HCT116 (cell line): Measurements from ENCODE around the gene MACIR. TPM values are rescaled to one million over a fixed set of nuclear protein-coding genes. Genes with fewer than 3 reads are reported as not detected.

ENCODE experiments used
- ATAC-seq: fragments of 200-7000 bp; cut with Tn5 transposase; 2 replicates; pipeline ENCODE4 v1.9.1; 2020; ENCODE audit warnings: mild to moderate bottlenecking, moderate library complexity
- BruUV-seq: library from RNA; stranded (reverse); fragments of 400-500 nt; replicated peaks from 2 replicates; lab custom pipeline; 2021; lab: Mats Ljungman, UMichigan
- CTCF ChIA-PET: fragments of 300-600 bp; sonication (Branson Sonifier 250); formaldehyde crosslinking; loops from one replicate; lab custom pipeline; 2021; ENCODE audit warnings: antibody characterized with exemption; lab: Charles Lee
- POLR2A ChIA-PET: fragments of 300-600, 350-600 bp; sonication (Branson Sonifier 250); formaldehyde crosslinking; loops from one replicate; lab custom pipeline; 2021; ENCODE audit warnings: antibody characterized with exemption; lab: Charles Lee
- RAD21 ChIA-PET, 2 experiments: fragments of 300-600 bp; sonication (Branson Sonifier 250); formaldehyde crosslinking; loops; one replicate each; lab custom pipeline; 2023; ENCODE audit warnings: low total read pairs in 2 of 2; ENCODE audit not compliant: uncharacterized antibody in 2 of 2, unreplicated experiment in 2 of 2, low non-redundant PET in 1 of 2; lab: Charles Lee
- DNase-seq: peaks from one replicate; pipeline ENCODE4 v3.0.0-alpha.2; 2010; ENCODE audit warnings: low read depth, low spot score
- H2AFZ ChIP-seq: fragments of 200-600 bp; shearing (Covaris generic), sonication (generic); 2 replicates; pipeline ENCODE4 v1.6.1; 2017; ENCODE audit warnings: low read depth, mixed run types, mixed read lengths, antibody characterized with exemption, low read length; ENCODE audit not compliant: poor library complexity, severe bottlenecking
- H3K27ac ChIP-seq: 2 replicates; pipeline ENCODE4 v1.5.1; 2012; ENCODE audit warnings: low read depth, low read length
- H3K27me3 ChIP-seq: fragments of 200-600 bp; sonication (generic); 2 replicates; pipeline ENCODE4 v1.6.1; 2016; ENCODE audit warnings: mixed run types, low read length, mixed read lengths; ENCODE audit not compliant: insufficient read depth
- H3K36me3 ChIP-seq, 2 experiments: fragments of 200-500 bp in 1 of 2; fragments of 200-600 bp in 1 of 2; sonication (Bioruptor generic) in 1 of 2; sonication (generic) in 1 of 2; 2 replicates each; pipeline versions ENCODE4 v1.5.1 to v1.6.1; 2014 to 2016; ENCODE audit warnings: low read length in 2 of 2, inconsistent platforms in 1 of 2, mixed read lengths in 1 of 2, mixed run types in 1 of 2; ENCODE audit not compliant: insufficient read depth in 2 of 2, control insufficient read depth in 1 of 2
- H3K4me1 ChIP-seq, 2 experiments: fragments of 200-600 bp in 1 of 2; sonication (generic) in 1 of 2; 2 replicates each; pipeline versions ENCODE4 v1.5.1 to v1.6.1; 2012 to 2017; ENCODE audit warnings: low read length in 2 of 2, inconsistent platforms in 1 of 2, mild to moderate bottlenecking in 1 of 2, mixed read lengths in 1 of 2, mixed run types in 1 of 2, moderate library complexity in 1 of 2; ENCODE audit not compliant: insufficient read depth in 2 of 2, control insufficient read depth in 1 of 2
- H3K4me2 ChIP-seq: fragments of 200-600 bp; sonication (generic); 2 replicates; pipeline ENCODE4 v1.6.1; 2017; ENCODE audit warnings: mixed run types, low read length, mixed read lengths
- H3K4me3 ChIP-seq, 2 experiments: fragments of 200-600 bp in 1 of 2; sonication (generic) in 1 of 2; replicated peaks in 1 of 2; 2 replicates each; pipeline ENCODE4 v1.5.1; 2011 to 2016; ENCODE audit warnings: low read length in 2 of 2, control low read depth in 1 of 2, low read depth in 1 of 2, mild to moderate bottlenecking in 1 of 2, mixed read lengths in 1 of 2, mixed run types in 1 of 2
- H3K79me2 ChIP-seq: fragments of 200-600 bp; sonication (generic); 2 replicates; pipeline ENCODE4 v1.6.1; 2017; ENCODE audit warnings: mild to moderate bottlenecking, mixed run types, low read length, moderate library complexity, mixed read lengths; ENCODE audit not compliant: insufficient read depth
- H3K9ac ChIP-seq: fragments of 200-600 bp; sonication (generic); 2 replicates; pipeline ENCODE4 v1.6.1; 2016; ENCODE audit warnings: low read length, mixed read lengths
- H3K9me2 ChIP-seq: fragments of 200-600 bp; sonication (generic), shearing (Covaris generic); 2 replicates; pipeline ENCODE4 v1.6.1; 2017; ENCODE audit warnings: mixed run types, mild to moderate bottlenecking, moderate library complexity; ENCODE audit not compliant: insufficient read depth
- H3K9me3 ChIP-seq, 2 experiments: fragments of 200-500 bp in 1 of 2; fragments of 200-600 bp in 1 of 2; sonication (Bioruptor generic) in 1 of 2; sonication (generic) in 1 of 2; 2 replicates each; pipeline ENCODE4 v1.6.1; 2014 to 2017; ENCODE audit warnings: low read length in 2 of 2, mixed read lengths in 2 of 2, inconsistent platforms in 1 of 2, low read depth in 1 of 2, mild to moderate bottlenecking in 1 of 2, mixed run types in 1 of 2, moderate library complexity in 1 of 2; ENCODE audit not compliant: control insufficient read depth in 1 of 2, insufficient read depth in 1 of 2
- H4K20me1 ChIP-seq: fragments of 200-600 bp; sonication (generic), shearing (Covaris generic); 2 replicates; pipeline ENCODE4 v1.6.1; 2017; ENCODE audit warnings: mixed run types, mild to moderate bottlenecking, moderate library complexity; ENCODE audit not compliant: insufficient read depth
- ELF1 ChIP-seq: IDR thresholded peaks from 2 replicates; pipeline ENCODE4 v1.6.1; 2012; ENCODE audit warnings: low read depth, borderline replicate concordance
- FOSL1 ChIP-seq: IDR thresholded peaks from 2 replicates; pipeline ENCODE4 v1.6.1; 2012; ENCODE audit warnings: low read depth
- POLR2A ChIP-seq: IDR thresholded peaks from 2 replicates; pipeline ENCODE4 v1.7.0; 2011; ENCODE audit warnings: borderline replicate concordance; ENCODE audit not compliant: insufficient read depth, insufficient read length; ENCODE audit errors: extremely low read depth
- RAD21 ChIP-seq: IDR thresholded peaks from 2 replicates; pipeline ENCODE4 v1.6.1; 2012; ENCODE audit warnings: low read depth, mild to moderate bottlenecking
- SIN3A ChIP-seq: IDR thresholded peaks from 2 replicates; pipeline ENCODE4 v1.6.1; 2012; ENCODE audit warnings: low read depth
- SP1 ChIP-seq: IDR thresholded peaks from 2 replicates; pipeline ENCODE4 v1.6.1; 2012; ENCODE audit warnings: low read depth
- SRF ChIP-seq: IDR thresholded peaks from 2 replicates; pipeline ENCODE4 v1.6.1; 2012; ENCODE audit warnings: low read depth
- TCF7L2 ChIP-seq: IDR thresholded peaks from 2 replicates; pipeline ENCODE4 v1.7.0; 2011; ENCODE audit warnings: borderline replicate concordance, inconsistent platforms; ENCODE audit not compliant: insufficient read depth, insufficient read length; ENCODE audit errors: extremely low read depth
- YY1 ChIP-seq: IDR thresholded peaks from 2 replicates; pipeline ENCODE4 v1.6.1; 2011; ENCODE audit warnings: low read length, low read depth, moderate library complexity, mild to moderate bottlenecking; ENCODE audit not compliant: insufficient replicate concordance; ENCODE audit errors: extremely low read depth
- intact Hi-C: fragments of 100-400 bp; cut with micrococcal nuclease; formaldehyde crosslinking; loops from 2 replicates; pipeline ENCODE4 v1.10.0; 2022
- total RNA-seq: library from RNA; stranded (reverse); gene quantifications from one replicate; pipeline ENCODE4 v1.2.1, GENCODE V29; 2021; ENCODE audit not compliant: unreplicated experiment
- TF ChIP-seq, protein P1 (sequence below): IDR thresholded peaks from 2 replicates; pipeline ENCODE4 v1.6.1; 2011; ENCODE audit warnings: mild to moderate bottlenecking, low read length, moderate library complexity; ENCODE audit not compliant: insufficient replicate concordance; ENCODE audit errors: extremely low read depth
- TF ChIP-seq, protein P2 (sequence below): IDR thresholded peaks from 2 replicates; pipeline ENCODE4 v1.6.1; 2012

Gene MACIR
- total RNA-seq, 1 experiment from 2014 or later = 10.4 TPM

DNA sequence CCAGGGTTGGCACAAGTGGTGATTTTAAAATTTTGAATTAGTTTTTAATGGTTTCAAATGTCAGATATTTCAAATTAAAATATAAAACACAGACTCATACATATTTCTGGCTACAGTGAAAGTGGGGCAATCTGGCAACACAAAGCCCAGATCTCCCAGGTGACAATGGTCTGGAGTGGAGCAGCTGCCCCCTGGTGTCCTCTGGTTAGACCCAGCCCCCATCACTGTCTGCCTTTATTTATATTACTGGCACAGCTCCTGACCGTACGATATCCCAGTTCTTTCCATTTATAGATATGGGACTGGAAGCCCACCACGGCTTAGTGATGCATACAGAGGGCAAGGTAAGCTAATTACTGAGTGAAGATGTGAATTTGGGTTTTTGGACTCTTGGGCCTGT, 37.3 kb downstream of the MACIR start:
- intact Hi-C loops = no loop called here
- no peaks in the 10 kb centered on the region for H3K4me1 ChIP-seq
- 0 out of 2 replicates have a peak, but pooled peaks cover 4% of the 10 kb centered on the region for H3K9me2 ChIP-seq
- H3K9ac ChIP-seq = no peak overlapping the region
- ChIA-PET CTCF (no interaction called here), POLR2A (no interaction called here), RAD21 (no interaction called here)
- no peaks in the 10 kb centered on the region for H3K27me3 ChIP-seq
- no peaks in the 10 kb centered on the region for H4K20me1 ChIP-seq
- ATAC-seq = no peak
- no peak overlapping the region for H2AFZ ChIP-seq
- H3K4me3 ChIP-seq = no peak overlapping the region
- DNase-seq = no peak
- TF ChIP-seq SP1 (no peak), FOSL1 (no peak), SRF (no peak), ELF1 (no peak), POLR2A (no peak), TCF7L2 (no peak)
- TF ChIP-seq, protein P1, sequence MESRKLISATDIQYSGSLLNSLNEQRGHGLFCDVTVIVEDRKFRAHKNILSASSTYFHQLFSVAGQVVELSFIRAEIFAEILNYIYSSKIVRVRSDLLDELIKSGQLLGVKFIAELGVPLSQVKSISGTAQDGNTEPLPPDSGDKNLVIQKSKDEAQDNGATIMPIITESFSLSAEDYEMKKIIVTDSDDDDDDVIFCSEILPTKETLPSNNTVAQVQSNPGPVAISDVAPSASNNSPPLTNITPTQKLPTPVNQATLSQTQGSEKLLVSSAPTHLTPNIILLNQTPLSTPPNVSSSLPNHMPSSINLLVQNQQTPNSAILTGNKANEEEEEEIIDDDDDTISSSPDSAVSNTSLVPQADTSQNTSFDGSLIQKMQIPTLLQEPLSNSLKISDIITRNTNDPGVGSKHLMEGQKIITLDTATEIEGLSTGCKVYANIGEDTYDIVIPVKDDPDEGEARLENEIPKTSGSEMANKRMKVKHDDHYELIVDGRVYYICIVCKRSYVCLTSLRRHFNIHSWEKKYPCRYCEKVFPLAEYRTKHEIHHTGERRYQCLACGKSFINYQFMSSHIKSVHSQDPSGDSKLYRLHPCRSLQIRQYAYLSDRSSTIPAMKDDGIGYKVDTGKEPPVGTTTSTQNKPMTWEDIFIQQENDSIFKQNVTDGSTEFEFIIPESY = no peak
- no peak overlapping the region for H3K4me2 ChIP-seq
- H3K27ac ChIP-seq = no peak overlapping the region
- H3K9me3 ChIP-seq = no peaks in the 10 kb centered on the region
- no peaks in the 10 kb centered on the region for H3K36me3 ChIP-seq
- BruUV-seq = no TSS peak
- no peaks in the 10 kb centered on the region for H3K79me2 ChIP-seq

DNA sequence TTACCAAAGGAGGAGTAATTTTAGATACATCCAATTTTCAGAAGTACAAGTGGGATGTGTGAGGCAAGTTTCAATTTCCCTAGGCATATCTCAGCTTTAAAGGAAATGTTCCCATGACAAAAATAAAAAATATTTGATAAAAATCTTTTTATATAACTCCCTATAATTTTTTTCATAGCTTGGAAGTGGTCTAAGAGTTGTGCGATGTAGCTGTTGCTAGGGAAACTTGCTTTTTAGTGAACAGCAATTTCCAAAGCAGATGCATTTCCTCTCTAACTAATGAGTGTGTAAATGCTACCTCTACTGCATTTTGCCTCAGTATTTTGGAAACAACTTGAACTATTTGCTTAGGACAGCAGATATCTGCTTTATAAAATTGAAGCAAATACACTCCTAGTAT, 39.6 kb downstream of the MACIR start:
- Histone ChIP-seq H3K4me2 (no peak overlapping the region), H3K4me1 (no peaks in the 10 kb centered on the region), H3K4me3 (no peak overlapping the region), H3K36me3 (no peaks in the 10 kb centered on the region), H3K27ac (no peak overlapping the region), H3K27me3 (no peaks in the 10 kb centered on the region), H3K9ac (no peak overlapping the region), H3K79me2 (no peaks in the 10 kb centered on the region), H3K9me2 (0 out of 2 replicates have a peak, but pooled peaks cover 4% of the 10 kb centered on the region), H2AFZ (no peak overlapping the region), H3K9me3 (no peaks in the 10 kb centered on the region), H4K20me1 (no peaks in the 10 kb centered on the region)
- ChIA-PET POLR2A (no interaction called here), CTCF (no interaction called here), RAD21 (no interaction called here)
- intact Hi-C loops = no loop called here
- TF ChIP-seq RAD21 = no peak
- no peak for TF ChIP-seq SIN3A
- no peak for TF ChIP-seq YY1
- TF ChIP-seq, protein P2, sequence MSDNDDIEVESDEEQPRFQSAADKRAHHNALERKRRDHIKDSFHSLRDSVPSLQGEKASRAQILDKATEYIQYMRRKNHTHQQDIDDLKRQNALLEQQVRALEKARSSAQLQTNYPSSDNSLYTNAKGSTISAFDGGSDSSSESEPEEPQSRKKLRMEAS = no peak
- TF ChIP-seq, protein P1 = no peak
- ATAC-seq (no peak), DNase-seq (no peak)
- no TSS peak for BruUV-seq
